K562 (cell line): Measurements from ENCODE around the gene POC5.

Experiments used
- CTCF ChIP-seq, 3 experiments: IDR thresholded peaks in 2 of 3; conservative IDR thresholded peaks in 1 of 3; 2 replicates each; pipeline ENCODE4 v1.5.1; 2011 to 2012; ENCODE audit warnings: low read length in 3 of 3, mild to moderate bottlenecking in 3 of 3, control low read depth in 2 of 3, improper control_type of control experiment in 1 of 3, inconsistent platforms in 1 of 3, low read depth in 1 of 3, mixed read lengths in 1 of 3, moderate library complexity in 1 of 3; ENCODE audit not compliant: insufficient read depth in 2 of 3
- MYC ChIP-seq, 2 experiments: fragments of 250-450 bp in 1 of 2; sonication (Bioruptor Pico) in 1 of 2; IDR thresholded peaks; 2 replicates each; pipeline versions ENCODE4 v1.5.1 to v1.6.1; 2012 to 2021; ENCODE audit warnings: low read depth in 2 of 2, borderline replicate concordance in 1 of 2, improper control_type of control experiment in 1 of 2, low read length in 1 of 2, mild to moderate bottlenecking in 1 of 2, moderate library complexity in 1 of 2

GRCh38 chr5:75756981-75757380 is 39.7 kb upstream of the POC5 start:
- TF ChIP-seq MYC (IDR thresholded peaks at IDR 0.05; ENCODE audit: low read depth, low read length) (no peak), MYC (CRISPR knock-in tag; IDR thresholded peaks at IDR 0.05; ENCODE audit: borderline replicate concordance, low read depth) (no peak), CTCF (IDR thresholded peaks at IDR 0.05 in 2 of 3, conservative IDR thresholded peaks at IDR 0.05 in 1 of 3; ENCODE audit: insufficient read depth in 2 of 3, low read depth in 1 of 3, low read length in 3 of 3) (no peak)
